ENCODE measurements around the gene ZNF80.

The ZNF80 gene

DNA sequence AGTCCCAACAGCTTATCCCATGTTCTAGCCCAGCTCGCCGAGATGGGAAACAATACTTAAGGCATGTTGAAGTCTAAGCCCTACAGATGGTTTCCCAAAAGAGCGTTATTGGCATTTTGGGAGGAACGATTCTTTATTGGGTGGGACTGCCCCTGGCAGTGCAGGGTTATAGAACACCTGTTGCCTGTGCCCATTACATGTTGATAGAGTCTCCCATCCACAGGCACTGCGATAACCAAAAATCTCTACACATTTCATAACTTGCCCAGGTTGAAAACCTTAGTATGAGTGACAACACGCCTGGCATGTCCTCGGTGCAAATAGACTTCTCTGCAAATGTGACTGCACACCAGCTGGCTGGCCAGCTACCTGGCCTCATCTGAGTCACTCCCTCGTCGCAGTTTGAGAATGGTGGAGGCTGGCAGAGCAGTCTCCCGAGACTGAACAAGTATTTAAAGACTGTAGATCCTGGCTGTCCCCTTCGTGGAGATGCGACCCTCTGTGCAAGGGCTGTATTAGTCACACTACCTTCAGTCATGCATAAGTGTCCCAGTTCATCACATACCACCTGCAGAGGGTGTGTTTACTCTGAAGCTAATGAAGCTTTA lies 18.7 kb downstream of the ZNF80 start:
- FAIRE-seq = no peak

DNA sequence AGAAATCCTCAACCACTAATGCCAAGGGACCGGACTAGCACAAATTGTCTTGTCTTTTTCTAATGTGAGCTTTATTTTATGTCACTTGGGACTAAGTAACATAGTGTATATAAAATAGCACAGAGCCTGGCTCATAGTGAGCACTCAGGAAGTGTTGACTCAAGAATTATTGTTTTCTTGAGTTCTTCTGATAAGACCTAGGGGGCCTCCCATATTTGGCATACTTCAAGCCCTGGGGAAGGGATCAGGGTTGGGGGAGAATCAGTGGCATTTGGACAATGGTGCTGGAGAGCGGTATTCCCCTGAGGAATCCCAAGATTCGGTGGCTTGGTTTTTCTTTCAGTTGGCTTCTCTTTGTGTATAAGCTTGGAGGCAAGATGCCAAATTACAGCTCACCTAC lies 19.4 kb downstream of the ZNF80 start:
- no peak for FAIRE-seq

DNA sequence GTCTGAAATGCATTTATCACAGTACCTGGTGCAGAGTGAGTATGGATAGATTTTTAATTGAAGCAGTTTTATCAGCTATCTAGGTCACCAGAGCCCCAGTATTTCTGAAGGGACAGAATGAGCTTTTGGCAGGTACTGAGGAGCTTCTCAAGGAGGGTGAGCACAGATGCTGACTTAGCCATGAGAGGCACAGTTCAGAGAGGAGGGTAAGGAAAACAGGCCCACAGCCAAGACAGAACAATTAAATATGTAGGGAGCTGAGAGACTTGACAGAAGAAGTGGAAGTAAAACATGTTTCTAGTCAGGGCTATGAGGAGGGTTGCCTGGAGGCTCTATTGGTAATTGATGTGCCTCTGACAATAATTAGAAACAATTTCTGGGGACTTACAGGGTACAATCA lies 20.1 kb downstream of the ZNF80 start:
- no peak for FAIRE-seq

DNA sequence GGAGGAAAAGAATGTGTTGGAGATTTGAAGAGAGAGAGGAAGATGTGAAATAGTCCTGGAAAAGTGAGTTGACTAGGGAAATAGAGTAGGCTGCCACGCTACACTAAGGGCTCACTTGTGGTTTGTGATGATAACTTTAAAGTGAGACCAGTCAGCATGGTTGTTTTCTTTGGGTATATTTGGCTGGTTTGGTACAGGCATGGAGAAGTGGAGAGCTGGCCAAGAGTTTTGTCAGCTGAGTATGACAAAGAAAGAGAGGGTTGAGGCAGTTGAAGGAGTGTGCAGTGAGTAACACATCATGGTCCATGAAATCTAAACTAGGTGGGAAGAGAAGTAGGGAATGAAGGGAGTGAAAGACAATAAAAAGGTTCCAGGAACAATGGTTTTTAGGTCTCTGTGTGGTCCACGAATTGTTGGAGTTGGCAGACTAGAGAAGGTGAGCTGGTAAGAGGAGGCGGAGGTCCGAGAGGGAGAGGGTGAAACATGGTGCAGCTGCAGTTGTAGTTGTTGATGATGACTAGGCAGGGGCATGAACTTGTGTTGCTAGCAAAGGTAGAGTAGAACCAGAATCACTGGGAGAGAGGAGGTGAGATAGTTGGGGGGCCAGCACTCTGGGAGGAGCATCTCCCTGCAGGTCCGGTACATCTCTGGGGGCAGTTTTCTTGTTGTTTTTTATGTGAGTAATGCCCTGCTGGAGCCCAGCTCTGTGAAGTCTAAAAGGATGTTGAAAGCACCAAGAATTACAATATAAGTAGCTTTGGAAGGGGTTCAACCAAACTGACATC lies 21.0 kb downstream of the ZNF80 start:
- FAIRE-seq = no peak

DNA sequence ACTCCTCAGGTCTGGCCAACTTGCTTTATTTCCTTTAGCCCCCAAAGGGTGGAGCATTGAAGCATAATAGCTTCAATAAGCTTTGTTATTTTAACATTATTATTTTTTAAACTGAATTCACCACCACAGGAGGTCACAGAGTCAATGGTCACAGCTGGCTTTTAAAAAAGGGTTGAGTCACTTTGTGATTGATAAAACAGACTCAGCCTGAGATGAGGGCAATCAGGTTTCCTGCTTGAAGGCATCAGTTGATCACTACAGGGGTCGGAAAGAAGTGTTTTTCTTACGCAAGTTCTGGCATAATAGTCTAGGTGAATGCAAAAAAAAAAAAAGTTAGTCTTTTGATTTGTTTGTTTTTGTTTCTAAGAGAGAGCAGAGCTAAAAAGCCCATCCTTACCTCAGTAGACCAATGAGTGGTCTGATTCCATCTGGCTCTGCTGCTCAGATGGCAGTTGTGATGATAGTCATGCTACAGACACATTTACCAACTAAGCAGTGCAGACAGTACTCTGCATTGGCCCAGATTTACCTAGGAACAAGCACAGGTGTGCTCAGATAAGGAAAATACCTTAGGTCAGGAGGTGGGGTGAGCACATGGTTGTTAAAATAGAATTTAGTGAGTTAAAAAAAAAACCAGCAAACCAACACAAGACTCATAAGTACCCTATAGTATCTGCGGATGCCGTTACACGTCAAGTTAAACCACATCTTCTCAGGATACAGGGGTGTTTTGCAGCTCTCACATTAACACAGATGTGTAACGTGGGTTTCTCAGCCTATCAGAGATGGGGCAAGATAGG lies 22.6 kb downstream of the ZNF80 start:
- no peak for FAIRE-seq

DNA sequence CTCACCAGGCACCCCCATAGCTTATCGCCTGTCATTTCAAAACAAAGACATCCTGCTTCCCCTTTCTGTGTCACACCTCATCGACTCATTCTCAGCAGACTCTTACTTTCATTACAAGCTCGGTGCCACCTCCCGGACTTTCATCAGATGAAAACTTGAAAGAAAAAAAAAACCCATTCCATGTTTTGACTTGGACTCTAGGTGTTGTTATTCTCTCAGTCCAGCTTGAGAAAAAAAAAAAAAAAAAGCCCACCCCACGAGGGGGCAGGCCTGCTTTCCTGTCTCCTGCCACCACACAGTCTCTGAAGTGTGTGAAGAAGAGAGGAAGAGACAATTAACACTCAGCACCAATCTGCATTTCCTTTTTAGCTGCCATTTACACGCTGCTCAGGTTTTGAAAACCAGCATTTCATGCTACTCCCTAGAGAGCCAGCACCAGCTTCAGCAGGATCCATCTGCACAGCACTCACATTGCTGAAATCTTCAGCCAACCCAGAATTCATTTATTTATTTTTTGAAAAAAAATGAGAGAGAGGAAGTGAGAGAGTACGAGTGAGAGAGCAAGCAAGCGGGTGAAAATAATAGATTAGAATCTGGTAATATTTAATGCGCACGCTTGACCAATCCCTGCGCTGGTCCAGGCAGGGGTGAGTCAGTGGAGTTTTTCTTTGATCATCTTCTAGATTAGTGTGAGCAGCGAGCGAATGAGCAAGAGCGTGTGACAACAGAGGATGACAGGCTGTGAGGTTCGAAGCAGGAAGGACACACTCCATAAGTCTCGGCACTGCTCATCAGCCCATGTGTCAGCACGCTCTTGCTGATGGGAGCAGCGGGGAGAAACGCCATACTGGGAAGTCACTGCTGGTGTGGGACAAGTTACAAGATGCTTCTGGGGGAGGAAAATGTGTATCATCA lies 23.5 kb downstream of the ZNF80 start:
- FAIRE-seq = no peak

DNA sequence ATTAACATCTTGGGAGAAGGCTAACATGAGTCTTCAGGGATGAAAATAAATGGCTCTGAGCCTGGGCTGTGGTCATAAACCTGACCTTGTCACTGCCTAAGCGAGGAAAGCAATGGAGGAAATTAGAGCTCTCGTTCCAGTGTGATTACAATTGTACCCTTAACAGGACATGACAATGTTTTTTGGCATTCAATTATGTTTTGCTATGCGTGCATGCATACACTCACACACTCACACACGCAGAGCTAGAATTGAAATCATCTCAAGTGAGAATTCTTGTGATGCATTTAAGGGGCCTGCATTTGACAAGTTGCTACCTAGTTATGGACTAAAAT lies 24.1 kb downstream of the ZNF80 start:
- FAIRE-seq = no peak

DNA sequence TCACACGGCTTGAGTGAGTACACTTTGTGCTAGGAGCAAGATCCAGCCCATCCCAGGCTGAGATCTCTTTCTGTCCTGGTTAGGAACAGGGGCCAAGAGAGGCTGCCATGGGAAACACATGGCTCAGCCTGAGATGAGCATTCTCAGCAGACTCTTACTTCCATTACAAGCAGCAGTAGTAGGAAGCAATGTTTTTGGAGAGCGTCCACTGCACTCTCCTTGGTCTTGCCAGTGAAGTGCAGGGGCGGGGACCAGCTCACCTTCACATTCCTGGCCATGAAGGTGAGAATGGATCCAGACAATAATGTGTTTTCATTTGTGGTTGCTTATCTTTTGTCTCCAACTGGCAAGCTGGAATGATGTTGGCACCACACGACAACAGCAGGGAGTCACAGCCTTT lies 24.7 kb downstream of the ZNF80 start:
- no peak for FAIRE-seq

DNA sequence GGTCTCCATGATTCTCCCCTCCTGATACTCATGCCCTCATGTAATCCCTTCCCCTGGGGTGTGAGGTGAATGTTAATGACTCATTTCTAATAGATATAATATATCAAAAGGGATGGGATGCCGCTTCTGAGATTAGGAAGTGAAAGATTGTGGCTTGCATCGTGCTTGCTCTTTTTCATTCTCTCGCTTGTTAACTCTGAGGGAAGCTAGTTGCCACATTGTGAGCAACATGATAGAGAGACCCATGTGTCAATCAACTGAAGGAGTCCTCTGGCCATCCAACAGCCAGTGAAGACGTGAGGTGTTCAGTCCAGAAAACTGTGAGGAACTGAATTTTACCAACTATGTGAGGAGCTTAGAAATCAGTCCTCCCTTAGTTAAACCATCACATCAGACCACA lies 29.6 kb downstream of the ZNF80 start:
- FAIRE-seq = no peak

DNA sequence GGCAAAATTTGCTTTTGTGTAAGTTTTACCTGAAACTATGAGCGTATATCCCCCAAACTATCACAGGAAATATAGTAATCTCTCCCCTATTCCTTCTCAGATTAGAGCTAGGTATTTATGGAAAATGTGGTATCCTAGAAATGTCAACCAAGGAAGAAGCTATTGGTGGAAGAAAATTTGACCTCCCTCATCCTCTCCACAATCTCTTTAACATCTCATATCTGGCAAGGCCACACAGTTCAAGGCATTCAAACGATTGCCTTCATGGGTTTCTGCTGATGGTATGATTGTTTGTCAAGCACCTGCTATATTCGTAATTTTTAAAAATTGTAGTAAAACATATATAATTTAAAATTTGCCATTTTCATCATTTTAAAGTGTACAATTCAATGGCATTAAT lies 31.0 kb downstream of the ZNF80 start:
- FAIRE-seq = no peak

DNA sequence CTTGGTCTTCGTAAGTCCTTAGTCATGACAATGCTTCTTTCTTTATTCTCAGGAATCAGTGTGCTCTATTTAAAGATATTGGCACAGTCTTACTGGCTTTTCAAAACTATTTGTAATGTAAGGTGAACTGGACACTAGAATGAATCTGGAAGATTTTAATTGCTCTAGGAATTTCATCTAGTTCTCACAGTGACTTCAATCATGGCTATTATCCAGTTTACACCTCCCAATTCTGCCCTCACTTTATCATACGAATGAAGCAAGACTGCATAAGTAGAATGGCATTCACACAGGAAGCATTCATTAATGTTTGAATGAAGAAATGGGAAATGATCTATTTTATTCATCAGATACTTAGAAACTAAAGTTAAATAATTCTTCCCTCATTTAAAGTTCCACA lies 31.8 kb downstream of the ZNF80 start:
- FAIRE-seq = no peak

DNA sequence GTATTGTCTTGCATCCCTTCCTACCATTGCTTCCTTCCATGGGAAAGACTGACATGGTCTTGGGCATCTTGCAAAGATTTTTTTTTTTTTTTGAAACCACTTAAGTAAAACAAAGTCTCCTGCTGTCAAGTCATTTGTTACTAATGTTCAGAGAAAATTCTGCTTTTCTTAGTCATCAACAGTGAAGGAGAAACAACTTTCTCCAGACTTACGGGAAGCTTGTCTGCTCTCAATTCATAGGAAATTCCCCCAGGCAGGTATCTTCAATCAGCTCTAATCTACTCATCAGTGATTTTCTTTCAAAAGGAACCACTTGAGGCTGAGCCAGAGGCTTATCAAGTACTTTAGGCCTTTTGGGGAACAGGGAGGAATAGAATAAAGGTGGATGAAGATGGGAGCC lies 42.6 kb downstream of the ZNF80 start:
- FAIRE-seq = no peak

DNA sequence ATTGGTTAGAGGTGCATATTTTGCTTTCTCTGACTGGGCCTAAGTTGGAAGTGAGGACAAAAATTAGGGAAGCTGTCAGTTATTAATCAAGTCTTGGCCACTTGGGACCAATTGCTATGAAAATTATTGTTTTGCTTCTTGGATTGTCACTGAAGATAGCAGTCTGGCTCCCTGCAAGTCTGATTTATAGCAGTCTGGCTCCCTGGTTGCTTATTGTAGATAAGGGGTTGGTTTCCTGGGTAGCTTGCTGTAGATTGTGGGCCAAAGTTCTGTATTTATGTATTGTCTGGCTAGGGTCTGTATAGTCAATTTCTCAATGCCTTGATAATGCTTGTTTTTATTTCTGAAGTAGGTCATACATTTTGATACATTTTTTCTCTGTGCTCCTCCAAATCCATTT lies 45.2 kb downstream of the ZNF80 start:
- no peak for FAIRE-seq

DNA sequence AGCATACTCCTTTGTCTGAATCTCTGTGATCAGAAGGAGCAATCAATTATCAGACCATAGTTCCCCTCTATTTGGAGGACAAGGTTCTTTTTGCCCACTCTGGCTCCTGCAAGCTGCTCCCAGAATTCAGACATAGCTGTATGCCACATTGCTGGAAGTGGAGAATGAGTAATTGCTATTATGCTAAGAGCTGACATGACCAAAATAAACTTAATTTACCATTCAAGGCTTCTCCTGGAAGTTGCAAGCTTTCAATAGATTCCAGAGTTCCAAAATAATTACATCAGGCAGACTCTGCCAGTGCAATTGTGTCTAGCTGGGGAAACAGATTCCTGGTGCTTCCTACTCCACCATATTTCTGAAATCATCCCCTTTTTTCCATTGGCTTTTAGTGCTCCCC lies 50.9 kb downstream of the ZNF80 start:
- no peak for FAIRE-seq

All from A204.1 (cell line).